GM18498 (cell line): Measurements from ENCODE around the gene GALR3.
A peak's percentile ranks its signal among the peaks of the same experiment; 100 is the strongest.

Experiments used
- ATAC-seq: cut with Tn5 transposase; IDR thresholded peaks from one replicate; pipeline ENCODE4 v1.9.1; 2021; ENCODE audit warnings: mild to moderate bottlenecking, moderate library complexity; ENCODE audit not compliant: unreplicated experiment

The GALR3 gene

DNA sequence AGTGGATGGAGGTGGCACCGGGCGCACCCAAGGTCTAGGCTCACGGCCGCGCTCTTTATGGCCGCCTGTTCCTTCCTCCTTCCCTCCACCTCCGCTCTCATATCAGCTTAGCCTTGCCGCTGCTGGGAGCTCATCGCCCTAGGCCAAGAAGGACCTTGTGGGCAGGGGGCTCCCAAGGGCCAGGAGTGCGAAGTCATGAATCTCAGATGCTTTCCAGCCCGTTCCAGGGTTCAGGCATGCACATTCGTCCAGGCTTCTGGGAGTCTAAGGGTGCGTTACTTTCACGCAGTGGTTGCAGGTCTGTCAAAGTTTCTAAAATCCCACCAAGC, 4.1 kb upstream of the GALR3 start:
- no peak for ATAC-seq

DNA sequence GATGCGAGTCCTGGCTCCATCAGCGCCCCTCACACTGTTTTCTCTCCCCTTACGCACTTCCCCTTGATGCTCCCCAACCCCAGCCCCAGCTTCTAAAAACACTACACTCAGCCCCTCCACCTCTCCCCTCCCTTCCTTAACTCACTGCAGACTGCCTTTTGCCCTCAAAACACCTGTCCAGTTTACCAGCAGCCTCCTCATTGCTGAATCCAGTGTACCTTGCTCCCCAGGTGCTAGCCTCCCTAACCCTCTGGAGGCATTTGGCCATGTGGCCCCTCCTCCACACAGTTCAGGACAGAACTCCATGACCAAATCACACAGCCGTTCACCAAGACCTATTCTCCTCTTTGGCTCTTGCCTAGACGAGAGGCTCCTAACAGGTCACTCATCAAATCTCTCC, 2.8 kb upstream of the GALR3 start:
- ATAC-seq: no peak

DNA sequence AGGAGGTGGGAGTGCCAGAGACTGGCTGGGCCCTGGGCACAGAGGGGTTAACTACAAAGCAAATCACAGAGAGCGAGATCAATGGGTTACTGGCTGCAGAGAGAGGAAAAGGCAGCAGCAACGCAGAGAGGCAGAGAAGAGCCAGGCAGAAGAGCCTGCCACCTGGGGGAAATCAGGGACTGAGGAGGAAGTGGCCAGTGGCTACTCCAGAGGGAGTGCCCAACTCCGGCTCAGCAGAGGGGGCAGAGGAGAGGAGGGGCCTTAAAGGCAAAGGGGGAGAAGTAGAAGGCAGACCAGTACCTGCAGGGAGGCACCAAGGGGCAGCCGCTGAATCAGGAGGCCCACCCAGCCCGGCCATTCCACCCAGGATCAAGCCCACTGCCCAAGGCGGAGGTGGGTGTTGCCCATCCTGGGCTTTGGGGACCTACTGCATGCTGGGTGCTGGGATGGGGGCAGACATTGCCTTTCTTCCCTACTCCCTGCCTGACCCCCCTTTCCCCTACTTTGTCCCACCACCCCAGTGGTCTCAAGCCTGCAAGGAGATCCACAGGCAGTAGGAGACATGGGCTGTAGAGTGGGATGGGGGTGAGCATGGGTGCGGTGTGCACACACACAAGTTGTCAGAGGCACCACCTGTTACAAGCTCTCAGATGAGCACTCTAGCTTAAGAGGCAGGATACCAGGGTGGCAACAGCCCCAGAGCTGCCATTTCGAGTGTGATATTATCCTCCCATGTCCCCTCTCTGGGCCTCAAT, 926 bp upstream of the GALR3 start:
- ATAC-seq: no peak

GRCh38 chr22:37824674-37825641, 1.8 kb downstream of the GALR3 start:
- no peak for ATAC-seq

DNA sequence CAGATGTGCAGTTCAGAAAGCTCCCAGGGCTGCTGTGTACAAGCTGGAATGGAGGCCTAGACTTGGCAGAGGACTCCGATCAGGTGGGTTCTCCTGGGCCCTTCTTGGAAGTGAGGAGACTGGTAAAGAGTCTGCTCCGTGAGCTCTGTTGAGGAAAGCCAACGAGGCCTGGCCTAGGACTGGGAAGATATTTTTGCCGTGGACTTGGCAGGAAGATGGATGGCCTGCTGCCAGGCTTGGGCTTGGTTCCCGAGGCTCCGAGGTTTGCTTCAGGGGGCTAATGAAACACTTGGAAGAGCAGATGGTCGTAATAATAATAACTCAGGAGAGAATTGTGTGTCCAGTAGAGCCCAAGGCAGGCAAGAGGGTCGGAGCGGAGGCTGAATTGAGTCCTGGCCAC, 3.9 kb downstream of the GALR3 start:
- no peak for ATAC-seq

DNA sequence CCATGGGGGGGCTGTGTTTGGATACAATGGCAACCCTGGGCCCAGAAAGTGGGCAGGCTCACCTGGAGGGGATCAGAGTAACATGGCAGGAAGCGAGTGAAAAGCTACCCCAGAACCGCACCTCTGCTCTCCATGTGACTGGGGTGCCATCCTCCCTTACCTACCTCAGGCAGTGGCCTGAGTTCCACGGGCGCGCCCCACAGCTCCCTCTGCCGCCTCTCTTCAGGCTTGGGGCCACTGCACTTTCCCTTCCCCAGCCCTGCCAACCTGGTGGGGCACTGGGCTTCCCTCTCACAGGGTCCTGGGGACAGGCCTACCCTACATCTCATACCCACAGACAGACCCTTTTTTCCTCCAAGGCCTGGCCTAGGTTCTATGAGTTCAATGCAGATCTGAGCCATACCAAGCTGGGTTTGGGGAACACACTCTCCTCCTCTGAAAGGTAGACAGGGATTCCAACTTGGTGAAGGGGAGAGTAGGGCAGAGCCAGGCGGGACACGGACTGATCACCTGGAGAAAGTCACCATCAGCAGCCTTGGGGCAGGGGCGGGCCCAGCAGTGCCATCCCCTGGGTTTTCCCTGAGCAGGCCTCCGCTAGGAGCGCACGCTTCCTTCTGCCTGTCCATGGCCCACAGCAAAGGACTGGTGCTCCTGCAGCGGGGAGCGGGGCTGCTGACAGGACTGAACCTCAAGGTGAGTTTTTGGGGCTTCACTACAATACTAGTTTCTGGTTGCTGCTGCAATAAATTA, 7.1 kb downstream of the GALR3 start:
- no peak for ATAC-seq

GRCh38 chr22:37831472-37831871, 8.3 kb downstream of the GALR3 start:
- no peak for ATAC-seq

DNA sequence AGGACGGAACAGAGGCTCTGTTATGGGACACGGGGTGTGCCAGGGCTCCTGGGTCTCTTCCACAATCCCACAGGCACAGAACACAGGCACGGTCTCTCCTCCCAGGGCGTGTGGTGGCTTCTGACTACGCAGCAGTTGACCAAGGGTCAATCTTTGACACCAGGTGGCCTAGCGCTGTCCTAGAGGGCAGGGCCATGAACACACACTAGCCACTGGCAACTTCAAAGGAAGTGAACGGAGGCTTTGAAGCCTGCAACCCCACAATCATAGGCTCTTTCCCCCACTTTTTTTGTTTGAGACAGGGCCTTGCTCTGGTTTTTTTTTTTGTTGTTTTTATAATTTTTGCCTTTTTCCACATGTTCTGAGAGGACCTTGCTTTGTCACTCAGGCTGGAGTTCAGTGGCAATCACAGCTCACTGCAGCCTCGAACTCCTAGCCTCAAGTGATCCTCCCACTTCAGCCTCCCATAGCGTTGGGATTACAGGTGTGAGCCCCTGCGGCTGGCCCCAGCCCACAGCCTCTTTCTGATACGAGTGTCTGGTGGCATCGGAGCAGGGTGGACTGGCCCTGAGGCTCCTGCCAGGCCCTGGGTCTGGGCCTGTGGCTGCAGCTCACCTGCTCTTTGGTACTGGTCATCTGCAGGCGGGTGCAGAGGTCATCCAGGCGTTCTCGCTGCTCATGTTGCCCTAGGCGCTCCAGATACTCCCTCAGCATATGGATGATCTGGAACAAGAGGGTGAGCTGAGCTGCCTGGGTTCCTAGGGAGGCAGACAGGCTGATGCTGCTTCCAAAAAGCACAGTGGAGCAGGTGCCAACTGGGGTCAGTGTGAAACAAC, 9.1 kb downstream of the GALR3 start:
- ATAC-seq: no peak

DNA sequence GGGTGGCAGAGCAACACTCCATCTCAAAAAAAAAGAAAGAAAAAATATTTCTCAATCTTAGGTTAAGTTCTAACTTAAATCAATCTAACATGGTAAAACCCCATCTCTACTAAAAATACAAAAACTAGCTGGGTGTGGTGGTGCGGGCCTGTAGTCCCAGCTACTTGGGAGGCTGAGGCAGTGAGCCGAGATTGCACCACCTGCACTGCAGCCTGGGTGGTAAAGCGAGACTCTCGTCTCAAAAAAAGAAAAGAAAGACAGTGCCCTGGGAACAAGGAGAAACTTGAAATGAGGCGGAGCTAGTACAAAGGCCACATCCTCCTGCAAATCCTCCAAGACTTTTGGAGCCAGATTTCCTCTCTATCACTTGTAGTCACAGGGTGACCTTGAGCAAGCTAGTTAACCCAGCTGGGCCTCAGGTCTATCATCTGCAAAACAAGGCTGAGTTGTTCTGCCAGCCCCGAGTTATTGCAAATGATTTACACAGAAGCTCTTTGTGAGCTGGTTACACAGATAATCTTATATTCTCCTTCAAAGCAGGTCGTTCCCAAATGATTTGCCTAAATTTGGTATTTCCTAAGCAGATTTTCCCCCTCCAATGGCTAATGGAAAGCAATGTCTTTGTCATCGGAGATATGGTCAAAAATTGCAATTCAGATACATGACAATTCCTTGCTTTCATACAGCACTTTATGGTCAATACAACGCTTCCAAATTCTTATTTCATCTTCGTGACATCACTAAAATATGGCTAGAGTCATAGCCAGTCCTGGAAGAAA, 19.0 kb downstream of the GALR3 start:
- ATAC-seq: no peak

DNA sequence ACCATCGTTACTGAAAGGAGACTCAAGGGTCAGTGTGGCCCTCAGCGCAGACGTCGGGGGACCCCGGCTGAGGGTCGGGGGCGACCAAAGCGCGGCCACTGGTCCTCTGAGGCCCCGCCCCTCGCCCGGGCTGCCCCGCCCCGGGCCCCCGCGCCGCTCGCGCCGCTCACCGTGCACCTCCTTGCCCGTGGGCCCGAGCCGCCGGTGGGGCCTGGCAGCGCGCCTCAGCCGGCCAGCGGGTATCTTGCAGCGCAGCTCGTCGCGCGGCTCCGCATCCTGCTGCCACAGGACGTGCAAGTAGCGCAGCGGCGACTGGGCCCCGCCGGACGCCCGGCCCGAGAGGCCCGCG, 20.5 kb downstream of the GALR3 start:
- ATAC-seq: peak; percentile 51

DNA sequence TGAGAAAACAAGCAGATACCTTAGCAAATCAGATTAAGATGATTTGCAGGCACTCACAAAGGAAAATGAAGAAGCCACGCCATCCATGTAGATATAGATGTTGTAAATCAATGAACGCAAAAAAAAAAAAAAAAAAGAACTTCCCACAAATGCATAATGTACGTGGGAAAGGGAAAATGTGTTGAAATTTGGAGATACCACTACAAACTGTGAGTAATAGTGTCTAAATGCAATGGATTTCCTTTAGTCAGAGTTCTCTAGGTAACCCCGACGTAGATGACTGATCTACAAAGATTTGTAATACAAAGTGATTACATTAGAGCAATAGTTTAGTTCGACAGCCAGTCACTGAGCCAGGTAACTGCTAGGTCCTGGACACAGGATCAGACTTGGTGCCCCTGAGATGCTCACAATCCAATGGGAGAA, 21.7 kb downstream of the GALR3 start:
- no peak for ATAC-seq

GRCh38 chr22:37846433-37846832, 23.3 kb downstream of the GALR3 start:
- ATAC-seq: no peak

GRCh38 chr22:37848587-37849088, 25.5 kb downstream of the GALR3 start:
- ATAC-seq: no peak

- peak; percentile 61 for ATAC-seq
These were observed 26.0 kb downstream of the GALR3 start, which contains the start of gene EIF3L for GRCh38 chr22:37849089-37849751. TSS of gene EIF3L (plus strand) at chr22:37849419. CDS start at chr22:37849450, 31 bp downstream.

GRCh38 chr22:37850801-37851200, 27.6 kb downstream of the GALR3 start:
- ATAC-seq: no peak

GRCh38 chr22:37852418-37852817, 29.2 kb downstream of the GALR3 start:
- no peak for ATAC-seq

DNA sequence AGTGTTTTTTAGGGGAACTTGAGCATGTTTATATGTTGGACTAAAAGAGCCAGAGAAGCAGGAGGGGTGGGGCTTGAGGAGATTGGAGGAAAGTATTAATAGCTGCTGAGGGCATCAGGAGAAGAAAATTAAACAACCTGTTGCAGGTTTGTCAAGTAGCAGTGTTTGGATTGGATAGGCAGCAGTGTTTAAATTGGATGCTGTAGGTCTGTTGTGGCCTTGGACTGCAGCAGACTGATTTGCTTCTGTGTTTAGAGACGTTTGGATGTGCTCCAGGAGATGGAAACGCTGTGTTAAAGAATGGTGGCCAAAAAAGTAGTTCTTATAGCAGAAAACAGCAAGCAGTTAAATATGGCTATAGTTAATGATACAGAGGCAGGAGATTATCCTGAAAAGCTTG, 31.8 kb downstream of the GALR3 start:
- no peak for ATAC-seq

GRCh38 chr22:37855462-37855861, 32.3 kb downstream of the GALR3 start:
- no peak for ATAC-seq

- no peak for ATAC-seq
These were observed 37.7 kb downstream of the GALR3 start for GRCh38 chr22:37860796-37861421.
